B cell (primary cell): ENCODE results near the gene EME1. TPM values are rescaled to one million over a fixed set of nuclear protein-coding genes. Genes with fewer than 3 reads are reported as not detected.

ENCODE experiments used
- ATAC-seq: fragments of 200-7000 bp; cut with Tn5 transposase; one replicate; pipeline ENCODE4 v1.10.0; 2021; ENCODE audit warnings: low read depth, mild to moderate bottlenecking, moderate number of reproducible peaks, moderate library complexity
- CTCF ChIA-PET: fragments of 350-600 bp; sonication (Branson Sonifier 250); formaldehyde crosslinking; loops from one replicate; lab custom pipeline; 2021; ENCODE audit warnings: antibody characterized with exemption, inconsistent platforms; lab: Charles Lee
- POLR2A ChIA-PET: fragments of 350-600 bp; sonication (Branson Sonifier 250); formaldehyde crosslinking; loops from one replicate; lab custom pipeline; 2021; ENCODE audit warnings: antibody characterized with exemption; lab: Charles Lee
- DNase-seq: peaks from one replicate; pipeline ENCODE4 v3.0.0; 2013
- H2AFZ ChIP-seq: 2 replicates; pipeline ENCODE4 v1.6.1; 2012; ENCODE audit warnings: mild to moderate bottlenecking, low read depth, low read length; ENCODE audit not compliant: insufficient read depth, poor library complexity, severe bottlenecking
- H3K27ac ChIP-seq, 2 donors: 1 replicate in 1 of 2; 2 replicates in 1 of 2; pipeline ENCODE4 v1.5.1; 2012 to 2013; ENCODE audit warnings: low read length in 2 of 2, mild to moderate bottlenecking in 2 of 2, moderate library complexity in 1 of 2
- H3K27me3 ChIP-seq, 4 experiments: fragments of 200-600 bp in 1 of 4; sonication (generic) in 1 of 4; replicated peaks in 1 of 4; 1 replicate in 2 of 4; 2 replicates in 2 of 4; pipeline versions ENCODE4 v1.6.1 to v1.7.0; 2013 to 2016; ENCODE audit warnings: low read length in 3 of 4, mild to moderate bottlenecking in 2 of 4, mixed read lengths in 1 of 4, moderate library complexity in 1 of 4; ENCODE audit not compliant: insufficient read depth in 4 of 4, control insufficient read depth in 3 of 4; ENCODE audit errors: control extremely low read depth in 1 of 4
- H3K36me3 ChIP-seq, 2 experiments: replicated peaks in 1 of 2; 1 replicate in 1 of 2; 2 replicates in 1 of 2; pipeline versions ENCODE4 v1.6.1 to v1.7.1; 2013; ENCODE audit warnings: low read length in 1 of 2; ENCODE audit not compliant: insufficient read depth in 2 of 2, control insufficient read depth in 1 of 2; ENCODE audit errors: control extremely low read depth in 1 of 2, extremely low read depth in 1 of 2
- H3K4me1 ChIP-seq, 2 donors: fragments of 200-600 bp in 1 of 2; sonication (generic) in 1 of 2; 1 replicate in 1 of 2; 2 replicates in 1 of 2; pipeline versions ENCODE4 v1.5.1 to v1.6.1; 2013 to 2017; ENCODE audit warnings: low read length in 2 of 2; ENCODE audit not compliant: control insufficient read depth in 2 of 2, insufficient read depth in 2 of 2
- H3K4me2 ChIP-seq: replicated peaks from 2 replicates; pipeline ENCODE3; 2012; ENCODE audit warnings: mild to moderate bottlenecking, low read depth, low read length; ENCODE audit not compliant: poor library complexity, severe bottlenecking
- H3K4me3 ChIP-seq, 5 experiments: fragments of 200-600 bp in 1 of 5; sonication (generic) in 1 of 5; 1 replicate in 3 of 5; 2 replicates in 2 of 5; pipeline versions ENCODE4 v1.5.1 to v1.7.0; 2011 to 2016; ENCODE audit warnings: low read length in 4 of 5, mild to moderate bottlenecking in 4 of 5, low read depth in 2 of 5, control low read depth in 1 of 5, moderate library complexity in 1 of 5; ENCODE audit not compliant: insufficient read depth in 1 of 5; ENCODE audit errors: control extremely low read depth in 1 of 5, extremely low read depth in 1 of 5
- H3K79me2 ChIP-seq: fragments of 200-600 bp; sonication (generic); one replicate; pipeline ENCODE4 v1.6.0; 2016; ENCODE audit warnings: low read length; ENCODE audit not compliant: control insufficient read depth, insufficient read depth
- H3K9ac ChIP-seq: fragments of 200-600 bp; sonication (generic); 2 replicates; pipeline ENCODE4 v1.6.1; 2017; ENCODE audit warnings: mild to moderate bottlenecking, low read length, moderate library complexity
- H3K9me3 ChIP-seq, 3 donors: one replicate each; pipeline versions ENCODE4 v1.6.1 to v1.7.1; 2013; ENCODE audit warnings: low read length in 2 of 3; ENCODE audit not compliant: control insufficient read depth in 2 of 3, insufficient read depth in 1 of 3; ENCODE audit errors: control extremely low read depth in 1 of 3
- H4K20me1 ChIP-seq: 2 replicates; pipeline ENCODE4 v1.6.0; 2012; ENCODE audit warnings: mild to moderate bottlenecking, low read length; ENCODE audit not compliant: insufficient read depth, control insufficient read depth, poor library complexity, severe bottlenecking
- H3K27ac Mint-ChIP-seq: one replicate; pipeline ENCODE4 v1.8.0; 2021; ENCODE audit warnings: mixed read lengths
- H3K27me3 Mint-ChIP-seq: one replicate; pipeline ENCODE4 v1.8.0; 2021; ENCODE audit warnings: mixed read lengths
- H3K4me1 Mint-ChIP-seq: one replicate; pipeline ENCODE4 v1.8.0; 2021; ENCODE audit warnings: mixed read lengths
- H3K4me3 Mint-ChIP-seq: one replicate; pipeline ENCODE4 v1.8.0; 2021; ENCODE audit warnings: mixed read lengths
- H3K9me3 Mint-ChIP-seq: one replicate; pipeline ENCODE4 v1.8.0; 2022; ENCODE audit warnings: mixed read lengths; ENCODE audit not compliant: insufficient read depth
- EZH2 ChIP-seq: IDR thresholded peaks from 2 replicates; pipeline ENCODE4 v1.6.1; 2012; ENCODE audit warnings: borderline replicate concordance, low read depth, mild to moderate bottlenecking, moderate library complexity, low read length; ENCODE audit not compliant: insufficient read depth, poor library complexity, severe bottlenecking
- WGBS: methylation state at CpG from one replicate; pipeline ENCODE4 v1.1.5; 2013; ENCODE audit warnings: missing lambda C conversion rate; ENCODE audit not compliant: insufficient coverage; 5-methylcytosine and 5-hydroxymethylcytosine counted together
- intact Hi-C: fragments of 100-400 bp; cut with micrococcal nuclease; formaldehyde crosslinking; loops from one replicate; pipeline ENCODE4 v1.10.0; 2022
- polyA plus RNA-seq: library from polyadenylated mRNA; depleted of rRNA; stranded (reverse); fragments of >200 nt; gene quantifications from 2 replicates; pipeline ENCODE4 v1.2.3, GENCODE V29; 2012
- total RNA-seq, 2 donors: library from RNA; stranded (reverse); fragments of 120-200 nt in 1 of 2; gene quantifications; 1 replicate in 1 of 2; 2 replicates in 1 of 2; pipeline versions ENCODE4 v1.2.3 to v1.2.4, GENCODE V29; 2013 to 2022
- TF ChIP-seq, protein P1 (sequence below): fragments of 200-600 bp; IDR thresholded peaks from one replicate; pipeline ENCODE4 v1.8.0; 2022; ENCODE audit warnings: antibody characterized with exemption, mild to moderate bottlenecking

The EME1 gene
- total and polyA plus RNA-seq, 2 donors (not counting 1 experiment from before 2014, with no cell fraction given) = 1.6 to 2.3 TPM

DNA sequence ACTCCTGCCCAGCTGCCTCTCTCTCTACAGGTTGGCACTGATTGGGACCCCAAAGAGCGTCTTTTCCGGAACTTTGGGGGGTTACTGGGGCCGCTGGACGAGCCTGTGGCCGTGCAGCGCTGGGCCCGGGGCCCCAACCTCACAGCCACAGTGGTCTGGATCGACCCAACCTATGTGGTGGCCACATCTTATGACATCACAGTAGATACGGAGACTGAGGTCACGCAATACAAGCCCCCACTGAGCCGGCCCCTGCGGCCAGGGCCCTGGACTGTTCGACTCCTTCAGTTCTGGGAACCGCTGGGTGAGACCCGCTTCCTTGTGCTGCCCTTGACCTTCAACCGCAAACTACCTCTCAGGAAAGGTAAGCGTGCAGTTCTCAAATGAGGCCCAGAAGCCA lies 14.9 kb upstream of the EME1 start:
- peaks cover 0 to 51% of the 10 kb centered on the region in 2 experiments for H3K36me3 ChIP-seq
- Mint-ChIP-seq H3K27me3 (no peaks in the 10 kb centered on the region), H3K27ac (no peak overlapping the region), H3K4me3 (no peak overlapping the region), H3K9me3 (no peaks in the 10 kb centered on the region), H3K4me1 (peaks cover 8% of the 10 kb centered on the region)
- H4K20me1 ChIP-seq = peaks cover 13% of the 10 kb centered on the region
- no peak overlapping the region for H2AFZ ChIP-seq
- POLR2A ChIA-PET = interaction anchor here (0.7 kb wide), 1 partner anchor 9 kb away, joined by 8 read pairs; no protein-coding TSS in a partner anchor
- 95% methylated on average over 14 of the region's 17 CpGs for WGBS
- H3K9ac ChIP-seq = no peak overlapping the region
- H3K4me1 ChIP-seq = peaks cover 5 to 8% of the 10 kb centered on the region in 2 donors
- CTCF ChIA-PET = interaction anchor here (0.7 to 0.9 kb wide), 2 partner anchors 14 to 21 kb away, joined by 3 read pairs; no protein-coding TSS in a partner anchor
- H3K9me3 ChIP-seq = no peaks in the 10 kb centered on the region
- TF ChIP-seq, protein P1, sequence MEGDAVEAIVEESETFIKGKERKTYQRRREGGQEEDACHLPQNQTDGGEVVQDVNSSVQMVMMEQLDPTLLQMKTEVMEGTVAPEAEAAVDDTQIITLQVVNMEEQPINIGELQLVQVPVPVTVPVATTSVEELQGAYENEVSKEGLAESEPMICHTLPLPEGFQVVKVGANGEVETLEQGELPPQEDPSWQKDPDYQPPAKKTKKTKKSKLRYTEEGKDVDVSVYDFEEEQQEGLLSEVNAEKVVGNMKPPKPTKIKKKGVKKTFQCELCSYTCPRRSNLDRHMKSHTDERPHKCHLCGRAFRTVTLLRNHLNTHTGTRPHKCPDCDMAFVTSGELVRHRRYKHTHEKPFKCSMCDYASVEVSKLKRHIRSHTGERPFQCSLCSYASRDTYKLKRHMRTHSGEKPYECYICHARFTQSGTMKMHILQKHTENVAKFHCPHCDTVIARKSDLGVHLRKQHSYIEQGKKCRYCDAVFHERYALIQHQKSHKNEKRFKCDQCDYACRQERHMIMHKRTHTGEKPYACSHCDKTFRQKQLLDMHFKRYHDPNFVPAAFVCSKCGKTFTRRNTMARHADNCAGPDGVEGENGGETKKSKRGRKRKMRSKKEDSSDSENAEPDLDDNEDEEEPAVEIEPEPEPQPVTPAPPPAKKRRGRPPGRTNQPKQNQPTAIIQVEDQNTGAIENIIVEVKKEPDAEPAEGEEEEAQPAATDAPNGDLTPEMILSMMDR = no peak
- TF ChIP-seq EZH2 = no peak
- ATAC-seq (no peak), DNase-seq (no peak)
- no peaks in the 10 kb centered on the region for H3K27me3 ChIP-seq
- H3K79me2 ChIP-seq = peaks cover 4% of the 10 kb centered on the region
- H3K27ac ChIP-seq = no peak overlapping the region
- no peak overlapping the region for H3K4me3 ChIP-seq
- intact Hi-C loops = no loop called here
- no peak overlapping the region for H3K4me2 ChIP-seq

DNA sequence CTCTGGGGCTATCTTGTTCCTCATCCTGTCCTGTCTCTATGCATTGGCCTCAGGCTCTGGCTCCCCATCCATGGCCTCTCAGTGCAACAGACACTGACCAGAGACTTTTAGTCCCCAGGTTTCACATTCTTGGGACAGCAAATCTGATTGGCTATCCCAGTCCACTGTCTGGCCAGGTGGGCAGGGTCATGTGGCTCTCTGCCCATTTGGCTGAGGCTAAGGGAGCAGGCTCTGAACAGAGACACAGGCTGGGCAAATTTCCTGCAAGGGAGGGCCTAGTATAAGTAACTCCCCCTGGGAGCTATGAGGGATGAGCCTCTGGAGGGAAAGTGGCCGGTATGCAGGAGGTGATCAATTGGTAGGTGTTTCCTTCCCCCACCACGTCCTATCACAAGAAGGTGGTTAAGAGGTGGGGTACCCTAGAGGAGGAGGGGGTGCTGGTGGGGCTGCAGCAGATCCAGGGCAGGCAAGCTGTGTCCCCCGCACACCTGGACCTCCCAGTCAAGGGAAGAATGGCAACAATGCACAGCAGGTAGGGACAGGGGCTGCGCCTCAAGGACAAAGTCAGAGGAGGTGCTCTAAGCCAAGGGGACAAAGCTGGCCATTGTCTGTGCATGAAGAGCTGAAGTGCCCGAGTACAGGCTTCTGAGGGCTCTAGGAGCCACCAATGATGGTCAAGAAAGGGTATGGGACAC lies 13.9 kb upstream of the EME1 start:
- Mint-ChIP-seq H3K27me3 (no peaks in the 10 kb centered on the region), H3K27ac (no peak overlapping the region), H3K9me3 (no peaks in the 10 kb centered on the region), H3K4me3 (no peak overlapping the region), H3K4me1 (peaks cover 8% of the 10 kb centered on the region)
- no peak for TF ChIP-seq EZH2
- TF ChIP-seq, protein P1 = no peak
- ATAC-seq (no peak), DNase-seq (no peak)
- Histone ChIP-seq H3K9me3 (no peaks in the 10 kb centered on the region), H3K4me1 (peaks cover 5 to 8% of the 10 kb centered on the region in 2 donors), H3K4me3 (no peak overlapping the region), H3K9ac (no peak overlapping the region), H3K36me3 (peaks cover 0 to 43% of the 10 kb centered on the region in 2 experiments), H3K4me2 (no peak overlapping the region), H3K27ac (no peak overlapping the region), H3K27me3 (no peaks in the 10 kb centered on the region), H4K20me1 (peaks cover 13% of the 10 kb centered on the region), H2AFZ (no peak overlapping the region), H3K79me2 (peaks cover 4% of the 10 kb centered on the region)
- 97% methylated on average over 3 of the region's 5 CpGs for WGBS
- ChIA-PET POLR2A (no interaction called here), CTCF (interaction anchor here (0.9 to 5.0 kb wide), 5 partner anchors 10 to 142 kb away, joined by 3 to 43 read pairs (median 18); partner anchors contain the start of genes LRRC59 and RSAD1)
- intact Hi-C loops = no loop called here
